ENCODE data around the gene BSPRY.

Gene BSPRY

GRCh38 chr9:113349445-113350094, at the start of gene BSPRY:
BSPRY (plus strand) TSS chr9:113349541; CDS start chr9:113349580, 39 bp downstream.
- DNase-seq = no peak

GRCh38 chr9:113299800-113300292, 49.5 kb upstream of the BSPRY start:
- DNase-seq = no peak

- no peak for DNase-seq
Measured at GRCh38 chr9:113301548-113301947, 47.8 kb upstream of the BSPRY start.

GRCh38 chr9:113302792-113303418, 46.4 kb upstream of the BSPRY start, which contains the start of gene RNF183:
RNF183 (minus strand) TSS chr9:113303376; CDS start chr9:113298184, 5,192 bp downstream.
- no peak for DNase-seq

- DNase-seq = no peak
Measured at GRCh38 chr9:113306566-113306965, 42.8 kb upstream of the BSPRY start.

GRCh38 chr9:113307396-113307975, 41.9 kb upstream of the BSPRY start:
- DNase-seq = no peak

- no peak for DNase-seq
Measured at GRCh38 chr9:113309204-113309813, 40.0 kb upstream of the BSPRY start.

GRCh38 chr9:113310538-113310937, 38.8 kb upstream of the BSPRY start:
- DNase-seq = no peak

GRCh38 chr9:113311961-113312360, 37.4 kb upstream of the BSPRY start:
- no peak for DNase-seq

- no peak for DNase-seq
Measured at GRCh38 chr9:113313261-113313660, 36.1 kb upstream of the BSPRY start.

GRCh38 chr9:113315231-113315630, 34.1 kb upstream of the BSPRY start:
- DNase-seq = no peak

- DNase-seq = no peak
Measured at GRCh38 chr9:113316030-113316429, 33.3 kb upstream of the BSPRY start.

- DNase-seq = no peak
Measured at GRCh38 chr9:113317777-113318176, 31.6 kb upstream of the BSPRY start.

- DNase-seq = no peak
Measured at GRCh38 chr9:113319054-113319453, 30.3 kb upstream of the BSPRY start.

GRCh38 chr9:113320051-113320450, 29.3 kb upstream of the BSPRY start:
- no peak for DNase-seq

- DNase-seq = no peak
Measured at GRCh38 chr9:113322671-113323070, 26.7 kb upstream of the BSPRY start.

- no peak for DNase-seq
Measured at GRCh38 chr9:113326230-113326629, 23.1 kb upstream of the BSPRY start.

- no peak for DNase-seq
Measured at GRCh38 chr9:113328045-113328782, 21.1 kb upstream of the BSPRY start.

GRCh38 chr9:113331780-113332179, 17.6 kb upstream of the BSPRY start:
- DNase-seq = no peak

- no peak for DNase-seq
Measured at GRCh38 chr9:113337714-113338113, 11.6 kb upstream of the BSPRY start.

- peak in 1 of 2 experiments; percentile 76 for DNase-seq
Measured at GRCh38 chr9:113340011-113340699, 9.2 kb upstream of the BSPRY start, which contains the start of gene WDR31. WDR31 (minus strand) TSS chr9:113340275; CDS start chr9:113332022, 8,253 bp downstream.

All from cerebellar nuclear complex (tissue), 1 donor.